Trophoblast cell (in vitro differentiated cells and primary cell): Measurements from ENCODE around the gene DTNA.
"Not testable (repeated sequence)": the region's sequence is repeated elsewhere in the genome, so short reads cannot be mapped to it uniquely, and the experiment has no call there.

Experiments used
- DNase-seq, 2 donors: peaks; one replicate each; pipeline ENCODE4 v3.0.0-alpha.2; 2016
- H2AFZ ChIP-seq: 2 replicates; pipeline ENCODE4 v1.6.1; 2013; ENCODE audit warnings: low read length, moderate library complexity, mild to moderate bottlenecking; ENCODE audit not compliant: insufficient read depth, poor library complexity
- H2AK5ac ChIP-seq: 2 replicates; pipeline ENCODE4 v1.6.1; 2013; ENCODE audit warnings: mild to moderate bottlenecking, low read length
- H2BK120ac ChIP-seq: 2 replicates; pipeline ENCODE4 v1.6.1; 2013; ENCODE audit warnings: low read length, mild to moderate bottlenecking, moderate library complexity; ENCODE audit not compliant: insufficient read depth, poor library complexity
- H2BK12ac ChIP-seq: 2 replicates; pipeline ENCODE4 v1.6.1; 2013; ENCODE audit warnings: mild to moderate bottlenecking, low read length, moderate library complexity
- H2BK5ac ChIP-seq: 2 replicates; pipeline ENCODE4 v1.6.1; 2013; ENCODE audit warnings: low read length, low read depth, moderate library complexity, mild to moderate bottlenecking; ENCODE audit not compliant: poor library complexity
- H3K14ac ChIP-seq: 2 replicates; pipeline ENCODE4 v1.6.1; 2013; ENCODE audit warnings: mild to moderate bottlenecking, low read length
- H3K18ac ChIP-seq: 2 replicates; pipeline ENCODE4 v1.6.1; 2013; ENCODE audit warnings: mild to moderate bottlenecking, low read length
- H3K23ac ChIP-seq: 2 replicates; pipeline ENCODE4 v1.6.1; 2013; ENCODE audit warnings: low read length
- H3K27ac ChIP-seq: 2 replicates; pipeline ENCODE4 v1.5.1; 2013; ENCODE audit warnings: low read depth, mild to moderate bottlenecking, inconsistent platforms, low read length, moderate library complexity
- H3K27me3 ChIP-seq: 2 replicates; pipeline ENCODE4 v1.6.1; 2013; ENCODE audit warnings: inconsistent platforms, mild to moderate bottlenecking, low read length, moderate library complexity; ENCODE audit not compliant: insufficient read depth
- H3K36me3 ChIP-seq, 2 experiments: 1 replicate in 1 of 2; 2 replicates in 1 of 2; pipeline ENCODE4 v1.6.1; 2013; ENCODE audit warnings: low read length in 2 of 2, mild to moderate bottlenecking in 2 of 2, moderate library complexity in 1 of 2; ENCODE audit not compliant: insufficient read depth in 2 of 2, control insufficient read depth in 1 of 2
- H3K4ac ChIP-seq: 2 replicates; pipeline ENCODE4 v1.6.1; 2013; ENCODE audit warnings: low read depth, mild to moderate bottlenecking, low read length, moderate library complexity
- H3K4me1 ChIP-seq, 2 experiments: 1 replicate in 1 of 2; 2 replicates in 1 of 2; pipeline ENCODE4 v1.6.1; 2013; ENCODE audit warnings: low read length in 2 of 2, mild to moderate bottlenecking in 2 of 2, moderate library complexity in 1 of 2; ENCODE audit not compliant: insufficient read depth in 2 of 2, control insufficient read depth in 1 of 2
- H3K4me2 ChIP-seq: 2 replicates; pipeline ENCODE4 v1.6.1; 2013; ENCODE audit warnings: inconsistent platforms, mild to moderate bottlenecking, low read length, moderate library complexity
- H3K4me3 ChIP-seq: 2 replicates; pipeline ENCODE4 v1.5.1; 2013; ENCODE audit warnings: mild to moderate bottlenecking, low read depth, low read length, inconsistent platforms
- H3K79me1 ChIP-seq: one replicate; pipeline ENCODE4 v1.6.1; 2013; ENCODE audit warnings: low read length
- H3K79me2 ChIP-seq: 2 replicates; pipeline ENCODE4 v1.6.1; 2013; ENCODE audit warnings: low read length, mild to moderate bottlenecking; ENCODE audit not compliant: control insufficient read depth, insufficient read depth, poor library complexity
- H3K9ac ChIP-seq: 2 replicates; pipeline ENCODE4 v1.6.1; 2013; ENCODE audit warnings: mild to moderate bottlenecking, low read length
- H3K9me3 ChIP-seq: 2 replicates; pipeline ENCODE4 v1.6.1; 2013; ENCODE audit warnings: low read depth, mild to moderate bottlenecking, control low read depth, inconsistent platforms, low read length; ENCODE audit not compliant: insufficient read depth
- H4K12ac ChIP-seq: 2 replicates; pipeline ENCODE4 v1.6.1; 2013; ENCODE audit warnings: low read depth, mild to moderate bottlenecking, low read length, moderate library complexity
- H4K8ac ChIP-seq: 2 replicates; pipeline ENCODE4 v1.6.1; 2013; ENCODE audit warnings: low read depth, mild to moderate bottlenecking, low read length, moderate library complexity
- H4K91ac ChIP-seq: one replicate; pipeline ENCODE4 v1.6.1; 2013; ENCODE audit warnings: low read depth, mild to moderate bottlenecking, low read length, moderate library complexity
- WGBS: extraction: QIAGEN DNeasy Blood & Tissue Kit; methylation state at CpG from one replicate; pipeline ENCODE4 v1.1.7; 2013; ENCODE audit warnings: missing lambda C conversion rate; ENCODE audit not compliant: insufficient read length, insufficient coverage; ENCODE audit errors: extremely low coverage; 5-methylcytosine and 5-hydroxymethylcytosine counted together

Gene DTNA

DNA sequence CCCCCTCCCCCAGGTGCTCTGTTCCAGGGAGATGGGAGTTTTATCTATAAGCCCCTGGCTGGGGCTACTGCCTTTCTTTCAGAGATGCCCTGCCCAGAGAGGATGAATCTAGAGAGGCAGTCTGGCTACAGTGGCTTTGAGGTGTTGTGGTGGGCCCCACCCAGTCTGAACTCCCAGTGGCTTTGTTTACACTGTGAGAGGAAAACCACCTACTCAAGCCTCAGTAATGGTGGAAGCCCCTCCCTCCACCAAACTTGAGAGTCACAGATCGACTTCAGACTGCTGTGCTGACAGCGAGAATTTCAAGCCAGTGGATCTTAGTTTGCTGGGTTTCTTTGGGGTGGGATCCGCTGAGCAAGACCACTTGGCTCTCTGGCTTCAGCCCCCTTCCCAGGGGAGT lies 20.3 kb upstream of the DTNA start:
- not testable (repeated sequence) for H3K18ac ChIP-seq, H3K27me3 ChIP-seq, H2AK5ac ChIP-seq, H3K79me2 ChIP-seq, DNase-seq, H3K9me3 ChIP-seq, H3K4me3 ChIP-seq, H3K23ac ChIP-seq, H3K36me3 ChIP-seq, H2BK12ac ChIP-seq, H4K91ac ChIP-seq, H3K9ac ChIP-seq, H3K79me1 ChIP-seq, H3K27ac ChIP-seq, H3K14ac ChIP-seq, H2BK120ac ChIP-seq, H2AFZ ChIP-seq, H4K8ac ChIP-seq, H3K4ac ChIP-seq, H3K4me2 ChIP-seq, H4K12ac ChIP-seq, H3K4me1 ChIP-seq, H2BK5ac ChIP-seq
- no CpG with 5 or more reads among the region's 3 CpGs for WGBS

DNA sequence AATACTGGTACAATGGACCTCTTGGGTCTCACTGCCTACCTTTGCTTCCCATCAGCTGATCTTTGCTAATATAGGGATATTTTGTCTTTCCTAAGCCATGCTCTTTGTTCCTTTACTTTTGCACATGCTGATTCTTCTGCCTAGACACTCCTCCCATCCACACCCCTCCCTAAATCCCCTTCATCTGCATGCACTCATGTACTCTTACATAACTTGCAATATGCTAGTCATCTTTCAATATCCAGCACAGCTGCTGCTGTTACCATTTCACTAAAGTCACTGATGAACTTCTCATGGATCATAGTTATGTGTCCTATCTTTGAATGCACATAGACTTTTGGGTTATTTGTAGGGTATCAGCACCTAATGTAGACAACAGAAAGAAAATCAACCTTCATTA lies 18.5 kb upstream of the DTNA start:
- Histone ChIP-seq H2BK120ac (no peak overlapping the region), H4K8ac (no peak overlapping the region)

DNA sequence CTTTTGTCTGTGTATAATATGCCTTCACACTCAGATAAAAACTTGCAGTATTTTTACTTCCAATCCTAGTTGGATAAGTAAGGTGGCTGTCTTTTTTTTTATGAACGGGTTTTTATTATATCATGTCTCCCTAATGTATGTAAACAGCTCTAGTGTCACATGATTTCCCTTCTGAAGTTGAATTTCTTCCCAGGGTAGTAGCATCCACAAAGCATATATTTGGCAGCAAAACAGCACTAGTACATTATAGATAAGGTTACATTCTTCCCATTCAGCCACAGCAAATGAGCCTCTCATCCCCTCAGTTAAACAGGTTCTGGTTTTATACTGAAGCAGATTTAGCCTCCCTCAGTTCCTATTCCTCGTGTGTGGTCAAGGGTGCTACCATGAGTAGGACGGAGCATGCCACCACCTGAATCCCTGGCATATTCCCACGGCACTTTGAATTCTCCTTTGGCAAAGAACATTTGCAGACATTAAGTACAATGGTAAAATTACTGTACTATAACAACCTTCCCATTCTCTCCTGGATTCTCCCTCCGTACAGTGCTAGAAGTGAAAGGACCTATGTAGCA lies 15.4 kb upstream of the DTNA start:
- no peak overlapping the region for H4K8ac ChIP-seq
- no peak overlapping the region for H4K91ac ChIP-seq
- no peak overlapping the region for H2AK5ac ChIP-seq
- H3K18ac ChIP-seq, result no peak overlapping the region
- no peak overlapping the region for H2BK120ac ChIP-seq
- no peaks in the 10 kb centered on the region for H3K4me1 ChIP-seq
- no peak overlapping the region for H2AFZ ChIP-seq
- no peak overlapping the region for H4K12ac ChIP-seq
- H3K36me3 ChIP-seq, result no peaks in the 10 kb centered on the region
- WGBS, result no CpG with 5 or more reads among the region's 5 CpGs
- no peaks in the 10 kb centered on the region for H3K79me2 ChIP-seq
- H2BK12ac ChIP-seq, result no peak overlapping the region
- H2BK5ac ChIP-seq, result no peak overlapping the region
- no peak overlapping the region for H3K23ac ChIP-seq
- H3K4ac ChIP-seq, result no peak overlapping the region
- H3K4me2 ChIP-seq, result no peak overlapping the region
- H3K9me3 ChIP-seq, result no peaks in the 10 kb centered on the region
- H3K9ac ChIP-seq, result no peak overlapping the region
- no peak overlapping the region for H3K14ac ChIP-seq
- H3K27ac ChIP-seq, result no peak overlapping the region
- DNase-seq, result no peak
- H3K4me3 ChIP-seq, result no peak overlapping the region
- no peaks in the 10 kb centered on the region for H3K79me1 ChIP-seq
- H3K27me3 ChIP-seq, result no peaks in the 10 kb centered on the region

More for the DNA sequence above, 18.5 kb upstream of the DTNA start:
- Histone ChIP-seq H3K27ac (no peak overlapping the region), H3K27me3 (no peaks in the 10 kb centered on the region), H2BK5ac (no peak overlapping the region), H3K36me3 (no peaks in the 10 kb centered on the region), H2BK12ac (no peak overlapping the region), H3K4me1 (no peaks in the 10 kb centered on the region), H3K79me1 (no peaks in the 10 kb centered on the region), H3K79me2 (no peaks in the 10 kb centered on the region), H3K9ac (no peak overlapping the region), H3K14ac (no peak overlapping the region), H2AK5ac (no peak overlapping the region), H3K18ac (no peak overlapping the region), H3K4ac (no peak overlapping the region), H3K9me3 (no peaks in the 10 kb centered on the region), H4K91ac (no peak overlapping the region), H2AFZ (no peak overlapping the region), H4K12ac (no peak overlapping the region), H3K4me3 (no peak overlapping the region), H3K4me2 (no peak overlapping the region), H3K23ac (no peak overlapping the region)
- no peak for DNase-seq

DNA sequence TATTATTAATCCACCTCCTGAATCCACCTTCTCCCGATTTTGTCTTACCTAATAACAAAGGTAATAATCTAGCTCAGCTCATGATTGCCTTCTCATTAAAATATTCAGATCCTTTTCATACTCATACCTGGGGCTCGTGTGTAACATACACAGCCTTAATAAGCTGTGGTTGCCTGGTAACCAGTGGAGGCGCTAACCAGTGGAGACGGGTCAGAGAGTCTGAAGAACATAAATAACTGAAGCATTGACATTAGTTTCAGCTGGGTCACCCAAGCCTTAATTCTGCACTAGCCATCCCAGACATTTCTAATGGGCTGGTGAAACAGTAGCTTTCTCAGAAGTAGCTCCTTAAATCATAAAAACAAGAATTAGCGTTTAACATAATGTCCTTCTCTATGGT lies 14.8 kb upstream of the DTNA start:
- Histone ChIP-seq H3K4me1 (no peaks in the 10 kb centered on the region), H2AFZ (no peak overlapping the region), H4K12ac (no peak overlapping the region)

More for the DNA sequence above, 14.8 kb upstream of the DTNA start:
- DNase-seq, result no peak
- Histone ChIP-seq H2BK5ac (no peak overlapping the region), H4K91ac (no peak overlapping the region), H3K4me2 (no peak overlapping the region), H3K9ac (no peak overlapping the region), H3K36me3 (no peaks in the 10 kb centered on the region), H3K18ac (no peak overlapping the region), H4K8ac (no peak overlapping the region), H3K4me3 (no peak overlapping the region), H3K4ac (no peak overlapping the region), H2BK12ac (no peak overlapping the region), H3K79me1 (no peaks in the 10 kb centered on the region), H3K14ac (no peak overlapping the region), H3K79me2 (no peaks in the 10 kb centered on the region), H3K27me3 (no peaks in the 10 kb centered on the region), H3K9me3 (no peaks in the 10 kb centered on the region), H3K23ac (no peak overlapping the region), H2AK5ac (no peak overlapping the region), H2BK120ac (no peak overlapping the region), H3K27ac (no peak overlapping the region)
- WGBS, result no CpG with 5 or more reads among the region's 5 CpGs
